CD1c-positive myeloid dendritic cell (primary cell): ENCODE data around the gene ZNF844.
"Not testable (repeated sequence)": the region's sequence is repeated elsewhere in the genome, so short reads cannot be mapped to it uniquely, and the experiment has no call there.

Source experiments
- DNase-seq: peaks from one replicate; pipeline ENCODE4 v3.0.0-alpha.2; 2016; ENCODE audit errors: extremely low spot score

The ZNF844 gene

DNA sequence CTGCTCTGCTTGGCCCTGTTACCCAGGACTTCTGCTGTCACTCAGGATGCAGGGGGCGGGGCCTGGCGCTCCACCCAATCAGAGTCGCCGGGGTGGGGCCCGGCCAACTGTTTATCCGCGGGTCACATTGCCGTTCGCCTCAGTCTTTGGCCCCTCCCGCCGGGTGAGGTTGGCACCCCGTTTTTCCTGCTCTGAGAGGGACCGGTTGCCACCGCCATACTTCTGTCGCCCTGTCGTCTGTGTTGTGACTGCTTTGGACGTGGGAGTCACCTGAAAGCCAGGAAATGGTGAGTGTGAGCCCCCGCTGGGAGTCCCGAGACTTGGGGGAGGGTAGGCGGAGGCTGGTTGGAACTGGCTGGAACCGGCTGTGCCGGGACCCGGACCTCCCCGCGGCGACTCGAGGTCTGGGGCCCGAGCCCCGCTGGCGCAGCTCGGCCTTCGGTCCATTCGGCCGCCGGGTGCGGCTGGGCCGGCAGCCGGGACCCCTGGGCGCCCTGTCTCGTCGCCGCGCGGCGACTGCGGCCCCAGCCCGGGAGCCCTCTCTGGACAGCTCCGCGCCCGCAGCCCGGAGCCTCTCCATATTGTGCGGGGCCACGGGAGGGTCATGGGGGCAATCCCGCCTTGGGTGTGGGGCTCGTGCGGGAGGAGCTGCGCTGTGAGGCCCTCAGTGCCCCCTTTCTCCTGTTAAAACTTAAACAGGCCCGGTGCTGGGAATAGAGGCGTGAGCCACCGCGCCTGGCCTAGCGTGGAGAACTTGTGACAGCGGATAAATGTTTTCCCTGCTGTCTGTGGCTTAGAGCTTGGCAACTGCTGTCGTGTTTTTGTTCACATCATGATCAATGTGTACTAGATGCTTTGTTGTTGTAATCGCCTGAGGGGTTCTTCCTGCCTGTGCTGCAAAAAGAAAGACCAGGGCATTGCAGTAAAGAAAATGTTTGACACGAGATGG is at the start of gene ZNF844:
Gene ZNF844, plus strand, starts transcription at position 142 of the 949 bp plus-strand sequence. Its CDS starts 143 bp downstream, at position 285.
- peak; percentile 95 for DNase-seq

DNA sequence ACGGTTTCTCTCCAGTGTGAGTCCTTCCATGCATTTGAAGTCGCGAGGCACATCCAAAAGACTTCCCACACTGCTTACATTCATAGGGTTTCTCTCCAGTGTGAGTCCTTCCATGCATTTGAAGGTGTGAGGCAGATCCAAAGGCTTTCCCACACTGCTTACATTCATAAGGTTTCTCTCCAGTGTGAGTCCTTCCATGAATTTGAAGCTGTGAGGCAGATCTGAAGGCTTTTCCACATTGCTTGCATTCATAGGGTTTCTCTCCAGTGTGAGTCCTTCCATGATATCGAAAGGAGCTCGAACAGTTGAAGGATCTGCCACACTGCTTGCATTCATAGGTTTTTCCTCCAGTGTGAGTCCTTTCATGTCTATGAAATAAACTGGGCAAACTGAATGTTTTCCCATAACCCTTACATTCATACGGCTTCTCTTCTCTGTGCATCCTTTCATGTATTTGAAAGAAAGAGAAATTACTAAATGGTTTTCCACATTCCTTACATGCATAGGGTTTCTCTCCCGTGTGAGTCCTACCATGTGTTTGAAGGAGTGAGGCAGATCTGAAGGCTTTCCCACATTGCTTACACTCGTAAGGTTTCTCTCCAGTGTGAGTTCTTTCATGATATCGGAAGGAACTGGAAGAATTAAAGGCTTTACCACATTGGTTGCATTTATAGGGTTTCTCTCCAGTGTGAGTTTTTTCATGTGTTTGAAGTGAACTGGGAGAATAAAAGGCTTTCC is 49.3 kb upstream of the ZNF844 start:
- no peak for DNase-seq

DNA sequence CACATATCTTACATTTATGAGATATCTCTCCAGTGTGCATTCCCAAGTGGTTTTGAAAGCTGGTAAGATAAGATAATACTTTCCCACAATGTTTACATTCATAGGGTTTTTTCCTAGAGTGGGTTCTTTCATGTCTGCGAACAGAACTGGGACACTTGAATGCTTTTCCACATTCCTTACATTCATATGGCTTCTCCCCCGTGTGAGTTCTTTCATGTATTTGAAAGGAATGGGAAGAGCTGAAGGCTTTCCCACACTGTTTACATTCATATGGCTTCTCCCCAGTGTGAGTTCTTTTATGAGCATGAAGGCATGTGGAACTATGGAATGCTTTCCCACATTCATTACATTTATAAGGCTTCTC is 48.8 kb upstream of the ZNF844 start:
- DNase-seq = no peak

DNA sequence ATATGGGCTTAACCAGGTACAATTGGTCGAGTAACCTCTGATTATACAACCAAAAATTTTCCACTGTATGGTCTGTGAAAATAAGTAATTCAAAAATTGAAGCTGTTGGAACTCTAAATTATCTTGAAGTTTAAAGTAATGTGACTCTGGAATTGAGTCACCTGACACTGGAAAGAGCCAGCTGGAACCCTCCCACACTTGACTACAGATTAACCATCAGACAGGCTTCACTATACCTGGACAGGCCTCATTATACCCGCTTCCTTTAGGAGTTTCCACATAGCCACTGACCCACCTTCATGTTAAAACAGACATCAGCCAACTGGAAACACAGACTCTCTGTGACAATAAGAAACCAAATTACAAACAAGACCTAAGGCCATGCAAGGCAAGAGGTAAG is 30.3 kb upstream of the ZNF844 start:
- DNase-seq = no peak

DNA sequence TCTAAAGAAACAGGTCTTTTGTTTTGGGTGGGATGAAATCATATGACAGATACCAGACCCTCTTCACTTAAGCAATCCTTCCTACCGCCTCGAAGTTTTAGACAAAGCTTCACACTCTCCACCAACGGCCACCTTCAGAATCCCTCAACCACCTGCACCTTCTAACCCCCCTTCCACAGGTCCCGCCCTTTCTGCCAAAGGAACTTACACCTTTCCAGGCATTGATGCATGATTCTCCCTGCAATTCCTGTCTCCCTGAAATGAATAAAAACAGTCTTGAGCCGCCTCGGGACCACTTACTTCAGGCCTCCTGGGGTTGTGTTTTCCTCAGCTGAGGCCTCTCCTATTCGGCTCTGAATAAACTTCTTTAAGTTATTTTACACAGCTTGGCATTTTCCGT is 29.9 kb upstream of the ZNF844 start:
- no peak for DNase-seq

DNA sequence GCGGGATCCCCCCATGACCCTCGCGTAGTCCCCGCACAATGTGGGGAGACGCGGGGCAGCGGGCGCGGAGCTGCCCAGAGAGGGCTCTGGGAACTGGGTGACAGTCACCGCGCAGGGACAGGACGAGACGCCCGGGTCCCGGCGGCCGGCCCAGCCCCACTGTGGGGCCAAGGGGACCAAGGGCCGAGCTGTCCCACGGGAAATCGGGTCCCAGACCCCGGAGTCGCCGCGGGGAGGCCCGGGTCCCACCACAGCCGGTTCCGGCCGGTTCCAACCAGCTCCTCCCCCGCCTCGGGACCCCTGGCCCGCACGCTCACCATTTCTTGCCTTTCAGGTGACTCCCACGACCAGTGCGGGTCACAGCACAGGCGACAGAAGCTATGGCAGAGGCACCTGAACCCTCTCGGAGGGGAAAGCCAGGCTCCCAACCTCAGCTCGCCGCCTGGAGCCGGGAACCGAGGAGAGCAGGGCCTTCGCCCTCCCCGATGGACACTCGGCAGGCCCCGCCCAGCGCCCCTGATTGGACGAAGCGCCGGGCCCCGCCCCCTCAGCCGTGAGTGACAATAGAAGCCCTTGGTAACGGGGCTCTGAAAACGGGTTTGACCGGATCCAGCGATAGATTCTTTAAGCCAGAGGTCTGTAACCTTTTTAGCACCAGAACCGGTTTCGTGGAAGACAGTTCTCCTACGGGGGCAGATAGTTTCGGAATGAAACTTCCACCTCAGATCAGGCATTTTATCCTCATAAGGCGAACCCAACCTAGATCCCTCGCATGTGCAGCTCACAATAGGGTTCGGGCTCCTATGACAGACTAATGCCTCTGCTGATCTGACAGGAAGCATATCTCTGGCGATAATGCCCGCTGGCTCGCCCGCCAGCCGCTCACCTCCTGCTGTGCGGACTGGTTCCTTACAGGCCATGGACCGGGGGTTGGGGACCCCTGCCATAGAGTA is 29.0 kb upstream of the ZNF844 start, which contains the start of gene ZNF433:
Gene ZNF433, minus strand, starts transcription at position 460 of the 953 bp plus-strand sequence. Its CDS starts 140 bp downstream, at position 320.
- peak; percentile 78 for DNase-seq

DNA sequence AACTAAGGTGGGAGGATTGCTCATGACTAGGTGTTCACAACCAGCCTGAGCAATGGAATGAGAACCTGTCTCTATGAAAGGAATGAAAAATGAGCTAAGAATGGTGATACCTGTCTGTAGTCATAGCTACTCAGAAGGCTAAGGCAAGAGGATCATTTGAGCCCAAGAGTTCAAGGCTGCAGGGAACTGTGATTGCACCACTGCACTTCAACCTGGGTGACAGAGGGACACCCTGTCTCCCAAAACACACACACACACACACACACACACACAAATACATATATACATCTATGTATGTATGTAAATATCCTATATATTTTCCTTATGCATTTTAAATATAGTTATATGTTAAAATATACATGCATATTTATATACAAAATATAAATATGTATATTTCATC is 21.6 kb upstream of the ZNF844 start:
- no peak for DNase-seq

DNA sequence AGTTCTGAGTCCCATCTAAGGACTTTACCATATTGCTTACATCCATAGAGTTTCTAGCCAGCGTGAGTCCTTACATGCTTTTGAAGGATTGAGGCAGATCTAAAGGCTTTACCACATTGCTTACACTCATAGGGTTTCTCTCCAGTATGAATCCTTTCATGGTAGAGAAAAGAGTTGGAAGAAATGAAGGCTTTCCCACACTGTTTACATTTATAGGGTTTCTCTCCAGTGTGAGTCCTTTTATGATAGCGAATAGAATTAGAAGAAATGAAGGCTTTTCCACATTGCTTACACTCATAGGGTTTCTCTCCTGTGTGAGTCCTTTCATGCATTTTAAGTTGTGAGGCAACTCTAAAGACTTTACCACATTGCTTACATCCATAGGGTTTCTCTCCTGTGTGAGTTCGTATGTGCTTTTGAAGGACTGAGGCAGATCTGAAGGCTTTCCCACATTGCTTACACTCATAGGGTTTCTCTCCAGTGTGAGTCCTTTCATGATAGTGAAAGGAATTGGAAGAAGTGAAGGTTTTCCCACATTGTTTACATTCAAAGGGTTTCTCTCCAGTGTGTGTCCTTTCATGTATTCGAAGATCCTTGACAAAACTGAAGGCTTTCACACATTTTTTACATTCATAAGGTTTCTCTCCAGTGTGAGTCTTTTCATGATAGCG is 20.6 kb upstream of the ZNF844 start:
- no peak for DNase-seq

DNA sequence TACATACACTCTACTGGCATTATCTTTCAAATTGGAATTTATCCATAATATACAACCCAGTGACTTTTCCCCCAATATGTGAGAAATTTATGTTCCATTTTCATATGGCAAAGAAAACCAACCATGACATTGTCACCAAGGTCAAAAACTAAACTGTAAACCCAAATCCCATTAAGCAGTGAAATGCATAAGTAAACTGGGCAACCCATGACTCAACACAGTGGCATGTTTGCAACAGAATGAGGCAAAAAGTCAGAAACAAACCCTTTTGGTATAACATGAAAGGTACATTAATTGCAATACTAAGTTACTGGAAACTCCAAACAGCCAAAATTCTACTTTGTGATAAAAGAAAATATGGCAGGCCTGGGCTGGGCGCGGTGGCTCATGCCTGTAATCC is 16.7 kb upstream of the ZNF844 start:
- no peak for DNase-seq

DNA sequence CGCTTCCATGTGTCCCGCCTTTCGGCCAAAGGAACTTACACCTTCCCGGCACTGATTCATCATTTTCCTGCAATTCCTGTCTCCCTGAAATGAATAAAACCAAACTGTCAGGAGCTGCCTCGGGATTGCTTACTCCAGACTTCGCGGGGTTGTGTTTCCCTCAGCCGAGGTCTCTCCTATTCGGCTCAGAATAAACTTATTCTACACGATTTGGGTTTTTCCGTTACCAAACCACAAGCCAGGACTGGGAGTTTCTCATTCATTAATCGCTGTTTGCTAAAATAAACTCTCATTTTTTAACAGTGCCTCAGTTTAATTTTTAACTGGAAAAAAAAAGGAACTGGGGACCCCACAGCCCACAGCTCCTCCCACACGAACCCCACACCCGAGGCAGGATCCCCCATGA is 12.4 kb upstream of the ZNF844 start:
- no peak for DNase-seq

DNA sequence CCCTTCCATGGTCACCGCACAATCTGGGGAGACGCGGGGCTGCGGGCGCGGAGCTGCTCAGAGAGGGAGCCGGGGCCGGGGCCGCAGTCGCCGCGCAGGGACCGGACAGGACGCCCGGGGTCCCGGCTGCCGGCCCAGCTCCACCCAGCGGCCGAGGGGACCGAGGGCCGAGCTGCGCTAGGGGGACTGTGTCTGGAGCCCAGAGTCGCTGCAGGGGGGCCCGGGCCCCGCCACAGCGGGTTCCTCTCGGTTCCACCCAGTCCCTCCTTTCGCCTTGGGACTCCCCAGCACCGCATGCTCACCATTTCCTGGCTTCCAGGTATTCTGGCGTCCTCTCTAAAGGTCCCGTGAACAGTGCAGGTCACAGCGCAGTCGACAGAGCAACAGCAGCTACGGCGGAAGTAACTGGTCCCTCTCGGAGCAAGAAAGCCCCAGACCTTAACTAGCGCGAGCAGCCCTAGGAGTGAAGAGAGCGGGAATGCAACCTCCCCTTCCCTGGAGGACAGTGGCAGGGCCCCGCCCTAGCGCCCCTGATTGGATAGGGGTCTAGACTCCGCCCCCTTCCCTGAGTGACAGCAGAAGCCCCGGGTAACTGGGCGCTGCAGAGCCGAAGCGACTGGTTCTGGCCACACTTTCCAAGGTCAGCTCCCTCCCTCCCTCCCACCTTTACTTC is 11.9 kb upstream of the ZNF844 start, which contains the start of gene ZNF878:
Gene ZNF878, minus strand, starts transcription at position 465 of the 673 bp plus-strand sequence. Its CDS starts 160 bp downstream, at position 305.
- DNase-seq = peak; percentile 53

DNA sequence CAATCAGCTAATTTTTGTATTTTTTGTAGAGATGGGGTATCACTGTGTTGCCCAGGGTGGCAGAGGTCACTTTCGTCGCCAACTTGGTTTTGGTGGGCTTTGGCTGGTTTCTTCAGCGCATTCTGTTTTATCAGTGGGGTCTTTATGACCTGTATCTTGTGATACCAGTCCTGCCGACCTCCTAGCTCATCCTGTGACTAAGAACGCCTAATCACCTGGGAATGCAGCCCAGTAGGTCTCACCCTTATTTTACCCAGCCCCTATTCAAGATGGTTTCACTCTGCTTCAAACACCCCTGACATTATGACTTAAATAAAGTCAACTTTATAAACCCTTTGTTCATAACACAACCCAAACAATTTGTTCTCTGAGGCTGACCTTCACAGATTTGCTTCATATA is 8.7 kb upstream of the ZNF844 start:
- DNase-seq = no peak

DNA sequence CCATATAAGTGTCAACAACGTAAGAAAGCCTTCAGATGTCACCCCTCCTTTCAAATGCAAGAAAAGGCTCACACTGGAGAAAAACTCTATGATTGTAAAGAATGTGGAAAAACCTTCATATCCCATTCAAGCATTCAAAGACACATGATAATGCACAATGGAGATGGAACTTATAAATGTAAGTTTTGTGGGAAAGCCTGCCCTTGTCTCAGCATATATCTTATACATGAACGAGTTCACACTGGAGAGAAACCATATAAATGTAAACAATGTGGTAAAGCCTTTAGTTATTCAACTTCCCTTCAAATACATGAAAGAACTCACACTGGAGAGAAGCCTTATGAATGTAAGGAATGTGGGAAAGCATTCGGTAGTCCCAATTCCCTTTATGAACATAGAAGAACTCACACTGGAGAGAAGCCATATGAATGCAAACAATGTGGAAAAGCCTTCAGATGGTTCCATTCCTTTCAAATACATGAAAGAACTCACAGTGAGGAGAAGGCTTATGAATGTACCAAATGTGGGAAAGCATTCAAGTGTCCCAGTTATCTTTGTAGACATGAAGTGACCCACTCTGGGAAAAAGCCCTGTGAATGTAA is 11.1 kb downstream of the ZNF844 start:
- DNase-seq = no peak

DNA sequence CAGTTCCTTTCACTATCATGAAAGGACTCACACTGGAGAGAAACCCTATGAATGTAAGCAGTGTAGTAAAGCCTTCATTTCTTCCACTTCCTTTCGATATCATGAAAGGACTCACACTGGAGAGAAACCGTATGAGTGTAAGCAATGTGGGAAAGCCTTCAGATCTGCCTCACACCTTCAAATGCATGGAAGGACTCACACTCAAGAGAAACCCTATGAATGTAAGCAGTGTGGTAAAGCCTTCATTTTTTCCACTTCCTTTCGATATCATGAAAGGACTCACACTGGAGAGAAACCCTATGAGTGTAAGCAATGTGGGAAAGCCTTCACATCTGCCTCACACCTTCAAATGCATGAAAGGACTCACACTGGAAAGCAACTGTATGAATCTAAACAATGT is 11.8 kb downstream of the ZNF844 start:
- not testable (repeated sequence) for DNase-seq

DNA sequence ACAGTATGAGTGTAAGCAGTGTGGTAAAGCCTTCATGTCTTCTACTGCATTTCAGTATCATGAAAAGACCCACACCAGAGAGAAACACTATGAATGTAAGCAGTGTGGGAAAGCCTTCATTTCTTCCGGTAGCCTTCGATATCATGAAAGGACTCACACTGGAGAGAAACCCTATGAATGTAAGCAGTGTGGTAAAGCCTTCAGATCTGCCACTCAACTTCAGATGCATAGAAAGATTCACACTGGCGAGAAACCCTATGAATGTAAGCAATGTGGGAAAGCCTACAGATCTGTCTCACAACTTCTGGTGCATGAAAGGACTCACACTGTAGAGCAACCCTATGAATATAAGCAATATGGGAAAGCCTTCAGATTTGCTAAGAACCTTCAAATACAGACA is 12.8 kb downstream of the ZNF844 start:
- no peak for DNase-seq

DNA sequence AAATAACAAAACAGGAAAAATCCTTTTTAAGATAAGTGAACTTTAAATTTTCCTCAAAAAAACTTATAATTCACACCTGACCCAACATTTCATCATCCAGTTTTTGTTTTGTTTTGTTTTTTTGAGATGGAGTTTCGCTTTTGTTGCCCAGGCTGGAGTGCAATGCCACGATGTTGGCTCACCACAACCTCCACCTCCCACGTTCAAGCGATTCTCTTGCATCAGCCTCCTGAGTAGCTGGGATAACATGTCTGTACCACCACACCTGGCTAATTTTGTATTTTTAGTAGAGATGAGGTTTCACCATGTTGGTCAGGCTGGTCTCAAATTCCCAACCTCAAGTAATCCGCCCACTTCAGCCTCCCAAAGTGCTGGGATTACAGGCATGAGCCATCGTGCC is 18.8 kb downstream of the ZNF844 start:
- DNase-seq = not testable (repeated sequence)

DNA sequence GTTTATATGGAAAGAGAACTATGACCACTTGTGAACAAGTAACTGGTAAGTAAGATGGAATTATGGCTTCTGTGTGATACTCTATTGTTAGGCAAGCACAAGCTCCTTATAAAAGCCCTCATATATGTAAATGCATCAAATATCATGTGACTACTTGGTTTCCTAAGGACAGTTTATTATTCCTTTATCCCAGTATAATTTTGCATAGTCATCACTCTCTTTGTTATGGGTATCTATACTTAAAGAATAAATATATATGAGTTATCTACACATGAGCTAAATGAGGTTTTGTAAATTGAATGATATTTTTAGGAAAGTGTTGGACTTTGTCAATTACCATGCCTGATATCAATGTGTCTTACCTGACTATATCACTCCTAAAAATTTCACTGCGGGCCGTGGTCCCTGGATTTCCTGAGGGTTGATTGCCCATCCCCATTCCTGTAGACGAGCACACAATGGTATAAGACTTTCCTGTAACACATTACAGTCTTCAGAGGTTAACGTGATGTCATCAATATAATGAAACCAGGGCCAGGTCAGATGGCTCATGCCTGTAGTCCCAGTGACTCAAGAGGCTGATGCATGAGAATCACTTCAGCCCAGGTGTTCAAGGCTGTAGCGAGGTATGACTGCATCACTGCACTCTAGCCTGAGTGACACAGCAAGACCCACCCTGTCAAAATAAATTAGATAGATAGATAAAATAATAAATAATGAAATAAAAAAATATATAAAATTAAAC is 20.7 kb downstream of the ZNF844 start:
- no peak for DNase-seq

DNA sequence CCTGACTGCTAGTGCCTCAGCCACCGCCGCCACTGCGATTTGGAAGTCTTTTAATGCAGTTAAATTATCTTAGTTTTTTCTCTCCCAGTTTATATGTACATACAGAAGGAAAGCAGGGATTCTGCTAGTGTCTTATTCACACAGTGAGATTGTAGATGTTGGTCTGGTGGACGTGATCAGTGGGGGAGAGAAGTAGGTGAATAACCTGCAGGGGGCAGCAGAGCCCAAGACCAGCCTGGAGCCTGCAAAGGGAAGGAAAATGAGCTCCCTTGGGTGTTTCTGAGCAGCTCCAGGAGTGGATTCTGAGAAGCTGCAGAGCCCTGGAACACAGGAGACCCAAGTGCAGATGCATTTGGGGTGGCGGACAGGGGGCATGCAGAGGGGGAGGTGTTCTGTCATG is 26.3 kb downstream of the ZNF844 start:
- peak; percentile 58 for DNase-seq
